T1000 (cell line): ENCODE data around the gene TM9SF4.
"Not testable (repeated sequence)": the region's sequence is repeated elsewhere in the genome, so short reads cannot be mapped to it uniquely, and the experiment has no call there.

Experiments
- DNase-seq: peaks from one replicate; lab custom pipeline; 2025; ENCODE audit warnings: mixed read lengths; lab: John Stamatoyannopoulos, UW

TM9SF4 gene

DNA sequence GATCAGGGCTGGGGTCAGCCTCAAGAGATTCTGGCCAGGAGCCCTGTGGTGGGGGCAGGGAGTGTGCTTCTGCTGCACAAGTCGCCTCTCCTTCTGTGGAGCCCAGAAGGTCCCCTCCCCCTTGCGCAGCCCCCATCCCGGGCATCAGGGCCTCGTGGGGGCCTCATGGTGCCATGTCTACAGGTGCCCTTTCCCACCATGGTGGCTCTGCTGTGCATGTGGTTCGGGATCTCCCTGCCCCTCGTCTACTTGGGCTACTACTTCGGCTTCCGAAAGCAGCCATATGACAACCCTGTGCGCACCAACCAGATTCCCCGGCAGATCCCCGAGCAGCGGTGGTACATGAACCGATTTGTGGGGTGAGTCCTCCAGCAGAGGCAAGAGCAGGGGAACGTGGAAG is 48.1 kb downstream of the TM9SF4 start:
- no peak for DNase-seq

- DNase-seq = no peak
Measured at GRCh38 chr20:32158351-32158750, 48.8 kb downstream of the TM9SF4 start.

- DNase-seq = no peak
Measured at GRCh38 chr20:32158943-32159660, 49.6 kb downstream of the TM9SF4 start.

GRCh38 chr20:32159766-32160221 is 50.3 kb downstream of the TM9SF4 start:
- no peak for DNase-seq

- DNase-seq = no peak
Measured at GRCh38 chr20:32160341-32160740, 50.8 kb downstream of the TM9SF4 start.

DNA sequence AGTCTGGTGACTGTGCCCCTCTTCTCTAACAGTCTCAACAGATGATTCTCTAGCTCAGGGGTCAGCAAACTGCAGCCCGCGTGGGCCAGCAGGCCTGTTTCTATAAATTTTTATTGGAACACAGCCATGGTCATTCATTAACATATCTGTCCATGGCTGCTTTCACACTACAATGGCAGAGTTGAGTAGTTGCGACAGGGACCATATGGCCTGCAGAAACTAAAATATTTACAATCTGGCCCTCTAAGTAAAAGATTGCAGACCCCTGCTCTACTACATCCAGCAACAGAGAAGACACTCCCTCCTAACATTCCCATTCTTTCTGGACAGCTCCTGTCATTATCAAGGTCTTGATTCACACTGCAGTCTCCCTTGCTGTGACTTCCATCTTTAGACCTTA is 52.8 kb downstream of the TM9SF4 start:
- DNase-seq = no peak

GRCh38 chr20:32163951-32164350 is 54.4 kb downstream of the TM9SF4 start:
- DNase-seq = no peak

DNA sequence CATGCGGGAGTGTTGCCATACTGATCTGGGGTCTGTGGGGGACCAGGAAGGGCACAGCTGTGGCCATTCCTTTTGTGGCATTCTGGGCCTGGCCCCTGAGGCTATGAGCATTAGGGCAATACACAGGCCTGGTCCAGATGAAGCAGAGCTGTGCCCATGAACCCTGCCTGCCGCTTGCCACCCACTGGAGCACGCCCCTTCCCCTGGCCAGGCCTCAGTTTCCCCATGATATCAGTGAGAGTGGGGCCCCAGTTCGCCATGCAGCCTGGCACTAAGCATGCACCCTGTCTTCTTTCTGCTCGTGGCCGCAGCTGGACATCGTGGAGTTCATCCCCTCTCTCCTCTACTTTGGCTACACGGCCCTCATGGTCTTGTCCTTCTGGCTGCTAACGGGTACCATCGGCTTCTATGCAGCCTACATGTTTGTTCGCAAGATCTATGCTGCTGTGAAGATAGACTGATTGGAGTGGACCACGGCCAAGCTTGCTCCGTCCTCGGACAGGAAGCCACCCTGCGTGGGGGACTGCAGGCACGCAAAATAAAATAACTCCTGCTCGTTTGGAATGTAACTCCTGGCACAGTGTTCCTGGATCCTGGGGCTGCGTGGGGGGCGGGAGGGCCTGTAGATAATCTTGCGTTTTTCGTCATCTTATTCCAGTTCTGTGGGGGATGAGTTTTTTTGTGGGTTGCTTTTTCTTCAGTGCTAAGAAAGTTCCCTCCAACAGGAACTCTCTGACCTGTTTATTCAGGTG is 55.6 kb downstream of the TM9SF4 start:
- no peak for DNase-seq

DNA sequence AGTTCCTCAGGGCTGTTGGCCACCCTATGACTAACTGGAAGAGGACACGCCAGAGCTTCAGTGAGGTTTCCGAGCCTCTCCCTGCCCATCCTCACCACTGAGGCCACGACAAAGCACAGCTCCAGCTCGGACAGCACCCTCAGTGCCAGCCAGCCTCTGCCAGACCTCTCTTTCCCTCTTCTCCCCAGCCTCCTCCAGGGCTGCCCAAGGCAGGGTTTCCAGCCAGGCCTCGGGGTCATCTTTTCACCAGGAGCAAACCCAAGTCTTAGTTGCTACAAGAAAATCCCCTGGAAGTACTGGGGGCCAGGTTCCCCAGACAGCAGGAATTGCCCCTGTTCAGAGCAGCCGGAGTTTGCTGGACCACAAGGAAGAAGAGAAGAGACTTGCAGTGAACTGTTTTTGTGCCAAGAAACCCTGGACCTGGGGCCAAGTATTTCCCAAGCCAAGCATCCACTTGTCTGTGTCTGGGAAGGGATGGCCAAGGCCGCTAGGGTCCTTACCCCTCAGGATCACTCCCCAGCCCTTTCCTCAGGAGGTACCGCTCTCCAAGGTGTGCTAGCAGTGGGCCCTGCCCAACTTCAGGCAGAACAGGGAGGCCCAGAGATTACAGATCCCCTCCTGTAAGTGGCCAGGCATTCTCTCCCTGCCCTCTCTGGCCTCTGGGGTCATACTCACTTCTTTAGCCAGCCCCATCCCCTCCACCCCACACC is 56.5 kb downstream of the TM9SF4 start:
- no peak for DNase-seq

DNA sequence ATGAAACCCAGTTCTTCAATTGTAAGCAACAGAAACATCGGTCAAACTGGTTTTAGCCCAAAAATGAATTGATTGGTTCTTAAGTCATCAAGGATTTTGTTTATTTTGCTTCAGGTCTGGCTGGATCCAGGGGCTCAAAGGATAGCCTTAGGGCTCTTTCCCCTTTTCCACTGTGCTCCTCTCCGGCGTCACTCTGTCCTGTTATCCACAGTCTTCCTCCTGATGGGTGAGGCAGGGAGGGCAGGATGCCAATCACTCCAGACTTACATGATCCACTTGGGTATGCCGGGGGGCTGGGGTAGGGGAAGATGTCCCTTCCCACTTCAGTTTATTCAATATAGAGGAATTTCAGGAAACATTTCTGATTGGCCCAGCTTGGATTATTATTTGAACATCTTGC is 58.0 kb downstream of the TM9SF4 start:
- DNase-seq = no peak

DNA sequence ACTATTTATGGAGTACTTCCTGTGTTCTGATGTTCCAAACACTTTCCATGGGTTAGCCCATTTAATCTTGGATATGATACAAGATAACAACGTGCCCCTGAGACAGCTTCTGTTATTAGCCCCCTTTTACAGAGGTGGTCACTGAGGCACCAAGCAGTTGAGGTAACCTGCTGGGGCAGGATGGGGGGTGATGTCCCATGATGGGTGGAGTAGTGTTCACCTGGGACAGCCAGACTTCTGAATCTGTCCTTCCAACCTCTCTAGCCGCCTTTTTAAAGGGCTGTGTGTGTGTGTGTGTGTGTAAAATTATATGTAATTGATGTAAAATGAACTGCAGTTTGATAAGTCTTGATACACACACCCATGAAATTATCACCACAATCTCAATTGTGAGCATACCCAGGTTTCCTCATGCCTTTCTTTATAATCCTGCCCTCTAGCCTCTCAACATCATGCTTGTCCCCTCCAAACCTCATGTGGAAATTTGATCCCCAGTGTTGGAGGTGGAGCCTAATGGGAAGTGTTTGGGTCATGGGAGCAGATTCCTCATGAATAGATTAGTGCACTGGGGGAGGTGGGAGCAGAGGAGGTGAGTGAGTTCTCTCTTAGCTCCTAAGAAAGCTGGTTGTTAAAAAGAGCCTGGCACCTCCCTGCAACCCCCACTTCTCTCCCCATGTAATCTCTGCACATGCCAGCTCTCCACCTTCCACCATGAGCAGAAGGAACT is 58.8 kb downstream of the TM9SF4 start:
- no peak for DNase-seq

DNA sequence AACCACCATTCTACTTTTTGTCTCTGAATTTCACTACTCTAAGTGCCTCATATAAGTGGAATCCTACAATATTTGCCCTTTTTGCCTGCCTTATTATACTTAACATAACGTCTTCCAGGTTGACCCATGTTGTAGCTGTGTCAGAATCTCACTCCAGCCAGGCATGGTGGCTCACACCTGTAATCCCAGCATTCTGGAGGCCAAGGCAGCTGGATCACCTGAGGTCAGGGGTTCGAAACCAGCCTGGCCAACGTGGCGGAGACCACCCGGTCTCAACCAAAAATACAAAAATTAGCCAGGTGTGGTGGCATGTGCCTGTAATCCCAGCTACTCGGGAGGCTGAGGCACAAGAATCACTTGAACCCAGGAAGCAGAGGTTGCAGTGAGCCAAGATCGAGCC is 68.2 kb downstream of the TM9SF4 start:
- not testable (repeated sequence) for DNase-seq

- no peak for DNase-seq
Measured at GRCh38 chr20:32179515-32179914, 70.0 kb downstream of the TM9SF4 start.

GRCh38 chr20:32179934-32180333 is 70.4 kb downstream of the TM9SF4 start:
- no peak for DNase-seq

GRCh38 chr20:32181606-32182005 is 72.1 kb downstream of the TM9SF4 start:
- DNase-seq = no peak

GRCh38 chr20:32183947-32184635 is 74.6 kb downstream of the TM9SF4 start:
- no peak for DNase-seq

GRCh38 chr20:32184961-32185603 is 75.6 kb downstream of the TM9SF4 start:
- DNase-seq = no peak

GRCh38 chr20:32186506-32186905 is 77.0 kb downstream of the TM9SF4 start:
- DNase-seq = no peak

DNA sequence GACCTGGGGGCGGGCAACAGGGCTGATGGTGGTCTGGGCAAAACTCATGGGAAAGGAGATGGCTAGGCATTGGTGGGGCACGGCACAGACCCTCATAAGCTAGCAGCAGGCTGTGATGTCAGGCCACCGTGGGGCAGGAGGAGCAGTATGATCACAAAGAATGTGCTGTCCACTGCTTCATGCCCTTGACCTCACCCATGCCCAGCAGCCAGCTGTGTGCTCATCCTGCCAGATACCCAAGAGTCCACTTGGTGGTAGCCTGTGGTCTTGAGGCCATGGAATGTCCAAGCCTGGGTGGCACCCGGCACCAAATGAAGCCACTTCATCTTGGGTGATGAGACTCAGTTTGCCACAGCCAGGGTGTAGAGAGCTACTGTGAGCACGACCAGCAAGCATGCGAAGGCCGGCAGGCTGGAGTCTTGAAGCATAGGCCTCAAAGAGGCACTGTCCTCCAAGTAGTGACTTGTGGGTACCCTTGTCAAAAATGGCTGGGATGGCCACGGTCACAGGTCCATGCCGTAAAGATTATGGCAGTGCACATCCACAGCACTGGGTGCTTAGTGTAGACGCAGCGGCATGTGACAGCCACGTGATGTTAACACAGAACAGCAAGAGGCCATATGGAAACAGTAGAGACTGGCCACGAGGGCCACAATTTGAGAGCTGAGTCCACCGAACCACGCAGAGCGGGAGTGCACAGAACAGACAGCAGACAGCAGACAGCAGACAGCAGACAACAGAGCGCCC is 79.0 kb downstream of the TM9SF4 start:
- DNase-seq = no peak

DNA sequence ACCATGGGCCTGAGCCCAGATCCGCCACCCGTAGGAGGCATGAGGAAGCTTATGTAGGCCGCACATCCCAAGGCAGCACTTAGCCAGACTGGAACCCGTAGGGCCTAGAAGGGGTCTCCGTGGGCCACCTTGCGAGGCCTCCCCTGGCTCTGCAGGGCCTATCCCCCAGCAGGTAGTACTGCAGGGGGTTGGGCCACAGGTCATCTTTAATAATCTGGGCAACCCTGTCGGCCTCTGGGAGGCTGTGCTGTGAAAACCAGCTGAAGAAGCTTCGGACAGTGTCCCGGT is 79.6 kb downstream of the TM9SF4 start:
- DNase-seq = no peak
